GF-D8 (cell line): ENCODE measurements around the gene COL4A4.
"Not testable (repeated sequence)": the region's sequence is repeated elsewhere in the genome, so short reads cannot be mapped to it uniquely, and the experiment has no call there.

Experiments used
- DNase-seq: peaks from one replicate; lab custom pipeline; 2025; lab: John Stamatoyannopoulos, UW

The COL4A4 gene

GRCh38 chr2:227106845-227107759 lies 56.9 kb downstream of the COL4A4 start:
- peak; percentile 12 for DNase-seq

GRCh38 chr2:227103583-227103982 lies 60.4 kb downstream of the COL4A4 start:
- no peak for DNase-seq

- DNase-seq: no peak
Observed at GRCh38 chr2:227099340-227099739, 64.7 kb downstream of the COL4A4 start.

GRCh38 chr2:227098162-227098515 lies 65.9 kb downstream of the COL4A4 start:
- no peak for DNase-seq

- no peak for DNase-seq
Observed at GRCh38 chr2:227097495-227098161, 66.4 kb downstream of the COL4A4 start.

GRCh38 chr2:227095346-227095745 lies 68.7 kb downstream of the COL4A4 start:
- no peak for DNase-seq

GRCh38 chr2:227082286-227082685 lies 81.7 kb downstream of the COL4A4 start:
- DNase-seq: no peak

GRCh38 chr2:227079726-227080125 lies 84.3 kb downstream of the COL4A4 start:
- DNase-seq: no peak

- not testable (repeated sequence) for DNase-seq
Observed at GRCh38 chr2:227065065-227065464, 98.9 kb downstream of the COL4A4 start.

GRCh38 chr2:227058888-227059399 lies 105.1 kb downstream of the COL4A4 start:
- no peak for DNase-seq

GRCh38 chr2:227057743-227058447 lies 106.1 kb downstream of the COL4A4 start:
- no peak for DNase-seq

- DNase-seq: no peak
Observed at GRCh38 chr2:227057060-227057459, 106.9 kb downstream of the COL4A4 start.

GRCh38 chr2:227054006-227054405 lies 110.0 kb downstream of the COL4A4 start:
- DNase-seq: no peak

- DNase-seq: no peak
Observed at GRCh38 chr2:227052879-227053278, 111.1 kb downstream of the COL4A4 start.

- no peak for DNase-seq
Observed at GRCh38 chr2:227043981-227044380, 120.0 kb downstream of the COL4A4 start.

- DNase-seq: no peak
Observed at GRCh38 chr2:227038550-227039189, 125.3 kb downstream of the COL4A4 start.

- DNase-seq: no peak
Observed at GRCh38 chr2:227036527-227036926, 127.5 kb downstream of the COL4A4 start.

GRCh38 chr2:227035711-227036367 lies 128.2 kb downstream of the COL4A4 start:
- no peak for DNase-seq

GRCh38 chr2:227033471-227034148 lies 130.4 kb downstream of the COL4A4 start:
- no peak for DNase-seq

GRCh38 chr2:227031379-227031778 lies 132.6 kb downstream of the COL4A4 start:
- DNase-seq: no peak

- DNase-seq: no peak
Observed at GRCh38 chr2:227030789-227031188, 133.2 kb downstream of the COL4A4 start.
